GM03348 (cell line): ENCODE data around the gene RHOJ.
"Not testable (repeated sequence)": the region's sequence is repeated elsewhere in the genome, so short reads cannot be mapped to it uniquely, and the experiment has no call there.

Experiments used
- DNase-seq: peaks from one replicate; pipeline ENCODE4 v3.0.0; 2012; ENCODE audit warnings: low spot score

The RHOJ gene

DNA sequence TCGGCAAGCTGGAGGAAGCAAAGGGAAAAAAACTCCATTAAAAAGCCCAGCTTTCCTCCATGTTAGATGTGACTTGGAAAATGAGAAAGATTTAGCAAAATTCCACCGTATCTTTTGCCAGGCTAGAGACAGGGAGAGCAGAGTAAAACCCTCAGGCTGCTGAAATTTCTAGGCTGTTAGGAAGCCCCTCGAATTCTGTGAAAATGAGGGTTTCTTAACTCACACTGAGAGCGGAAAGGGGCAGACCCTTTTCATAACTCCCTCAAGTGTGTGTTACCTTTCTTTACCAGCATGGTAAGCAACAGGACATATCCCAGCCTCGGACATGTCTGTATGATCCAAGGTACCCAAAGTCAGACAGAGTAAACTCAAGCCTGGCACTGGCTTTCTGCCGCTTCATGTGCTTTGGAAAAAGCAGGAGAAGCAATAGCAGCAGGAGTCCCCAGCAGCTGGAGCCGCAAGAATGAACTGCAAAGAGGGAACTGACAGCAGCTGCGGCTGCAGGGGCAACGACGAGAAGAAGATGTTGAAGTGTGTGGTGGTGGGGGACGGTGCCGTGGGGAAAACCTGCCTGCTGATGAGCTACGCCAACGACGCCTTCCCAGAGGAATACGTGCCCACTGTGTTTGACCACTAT, at the start of gene RHOJ:
RHOJ (plus strand) TSS at position 37 of the 637 bp plus-strand sequence; CDS start at position 464, 427 bp downstream.
- peak; percentile 25 for DNase-seq

DNA sequence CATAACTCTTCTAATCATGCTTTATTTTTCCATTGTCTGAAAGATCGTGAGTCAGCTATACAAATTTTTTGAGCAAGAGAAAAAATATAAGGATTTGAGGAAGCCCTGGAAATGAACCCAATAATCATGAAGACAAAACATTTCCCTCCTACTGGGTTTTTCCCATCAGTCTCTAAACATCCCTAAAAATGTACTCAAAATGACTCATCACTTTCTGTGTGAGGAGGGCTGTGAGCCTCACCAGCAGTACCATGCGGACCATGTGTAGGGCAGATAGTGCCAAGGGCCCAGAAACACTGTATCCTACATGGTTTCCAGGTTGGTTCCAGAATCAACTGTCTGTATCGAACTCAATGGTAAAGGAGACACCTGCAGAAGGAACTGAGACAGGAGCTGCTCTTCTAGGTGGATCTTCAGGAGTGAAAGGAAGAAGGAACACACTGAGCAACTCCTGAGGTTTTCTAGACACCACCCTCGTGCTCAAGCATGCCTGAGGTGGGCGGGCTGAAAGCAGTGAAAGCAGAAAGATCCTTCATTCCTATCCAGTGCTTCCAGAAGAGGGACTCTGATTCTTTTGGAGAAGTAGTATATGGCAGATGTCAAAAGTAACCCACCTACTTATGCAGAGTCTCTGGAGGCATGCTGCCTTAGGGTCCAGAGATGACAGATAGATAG, 48.6 kb upstream of the RHOJ start:
- peak; percentile 34 for DNase-seq

DNA sequence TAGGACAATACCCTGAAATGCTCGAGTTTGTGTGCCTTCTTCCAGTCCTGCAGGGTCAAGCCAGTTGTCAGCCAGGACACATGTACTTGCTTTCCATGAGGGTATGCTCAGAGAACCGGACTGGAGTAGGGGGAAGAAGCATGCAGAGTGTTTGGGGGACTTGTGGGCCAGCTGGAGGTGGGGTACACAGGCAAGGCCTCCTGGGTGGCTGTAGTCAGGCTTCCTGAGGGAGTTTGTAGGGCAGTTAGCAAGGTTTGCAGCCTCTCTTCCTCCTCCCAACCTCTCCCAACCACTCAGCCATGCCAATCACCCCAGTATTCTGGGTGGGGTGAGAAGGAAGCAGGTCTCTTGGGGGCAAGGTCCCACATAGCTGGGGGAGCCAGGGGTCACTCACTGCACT, 47.0 kb upstream of the RHOJ start:
- DNase-seq, result no peak

- DNase-seq, result no peak
Observed at GRCh38 chr14:63163306-63163705, 40.9 kb upstream of the RHOJ start.

- peak; percentile 8 for DNase-seq
Observed at GRCh38 chr14:63164108-63164683, 40.0 kb upstream of the RHOJ start.

GRCh38 chr14:63165267-63165666, 39.0 kb upstream of the RHOJ start:
- DNase-seq, result not testable (repeated sequence)

- DNase-seq, result no peak
Observed at GRCh38 chr14:63167044-63167443, 37.2 kb upstream of the RHOJ start.

DNA sequence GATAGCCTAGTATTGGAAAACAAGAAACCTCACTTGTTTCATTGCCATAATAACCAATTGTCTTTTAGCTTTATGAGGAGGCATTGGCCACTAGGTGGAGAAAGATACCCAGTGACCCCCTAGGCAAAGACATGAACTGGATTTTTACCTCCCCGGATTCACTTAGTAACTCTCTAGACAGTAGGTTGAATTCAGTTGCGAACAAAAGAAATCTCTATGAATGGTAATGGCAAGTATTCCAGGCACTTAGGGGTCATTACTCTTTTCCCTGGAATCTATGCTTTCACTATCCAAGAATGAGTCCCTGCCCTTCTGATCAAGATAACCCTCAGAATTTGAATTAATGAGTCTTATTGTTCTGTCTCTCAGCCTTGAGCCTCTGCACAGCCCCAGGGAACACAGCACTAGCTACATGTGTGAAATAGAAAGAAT, 29.5 kb upstream of the RHOJ start:
- peak; percentile 79 for DNase-seq

DNA sequence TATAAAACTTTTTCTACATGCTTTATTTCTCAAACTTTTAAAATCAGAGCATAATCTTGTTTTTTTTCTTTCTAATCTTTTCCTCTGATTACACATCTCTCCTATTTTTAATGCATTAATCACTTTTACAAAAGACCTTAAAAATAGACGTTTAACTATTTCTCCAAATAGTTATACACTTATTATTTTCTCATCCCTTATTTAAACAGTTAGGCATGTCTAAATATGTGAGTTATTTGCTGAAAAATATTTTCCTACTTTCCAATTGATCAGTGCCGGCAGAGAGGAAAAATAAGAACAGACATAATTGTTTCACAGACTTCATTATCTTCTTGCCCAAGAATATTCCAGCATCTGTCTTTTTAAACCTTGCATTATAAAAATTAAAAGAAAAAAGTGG, 28.7 kb upstream of the RHOJ start:
- no peak for DNase-seq

DNA sequence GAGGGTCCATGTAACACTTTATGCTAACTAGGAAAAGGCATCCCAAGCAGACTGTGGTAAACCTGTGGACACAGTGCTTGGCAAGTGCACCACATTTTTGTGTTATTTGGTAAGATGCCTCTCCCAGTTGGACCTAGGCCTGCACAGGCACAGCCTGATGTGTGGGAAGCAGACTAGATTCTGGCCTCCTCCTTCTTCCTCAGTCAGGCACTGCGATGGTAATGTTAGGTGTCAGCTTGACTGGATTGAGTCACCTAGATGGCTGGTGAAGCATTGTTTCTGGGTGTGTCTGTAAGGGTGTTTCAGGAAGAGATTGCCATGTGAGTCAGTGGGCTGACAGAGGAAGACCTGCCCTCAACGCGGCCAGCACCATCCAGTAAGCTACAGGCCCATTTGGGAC, 25.3 kb upstream of the RHOJ start:
- DNase-seq, result peak; percentile 75

GRCh38 chr14:63179383-63179782, 24.9 kb upstream of the RHOJ start:
- DNase-seq, result no peak

- DNase-seq, result peak; percentile 41
Observed at GRCh38 chr14:63180011-63180410, 24.2 kb upstream of the RHOJ start.

DNA sequence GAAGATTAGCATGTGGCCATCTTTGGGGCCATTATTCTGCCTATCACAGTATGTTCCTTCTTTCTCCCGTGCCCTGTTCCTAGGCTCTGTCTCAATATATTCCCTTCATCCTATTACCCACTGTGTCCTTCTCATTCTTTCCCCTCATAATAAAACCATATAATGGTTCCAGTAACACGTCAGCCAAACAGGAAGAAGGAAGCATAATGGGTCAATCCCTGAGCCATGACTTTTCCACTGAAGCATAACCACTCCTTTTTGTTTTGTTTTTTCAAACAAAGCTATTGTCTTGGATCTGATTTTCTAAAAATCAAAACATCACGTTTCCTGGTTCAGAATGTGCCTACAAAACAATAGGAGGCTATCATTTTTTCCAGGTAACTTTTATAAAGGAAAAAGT, 21.3 kb upstream of the RHOJ start:
- no peak for DNase-seq

GRCh38 chr14:63186453-63186852, 17.8 kb upstream of the RHOJ start:
- peak; percentile 56 for DNase-seq

DNA sequence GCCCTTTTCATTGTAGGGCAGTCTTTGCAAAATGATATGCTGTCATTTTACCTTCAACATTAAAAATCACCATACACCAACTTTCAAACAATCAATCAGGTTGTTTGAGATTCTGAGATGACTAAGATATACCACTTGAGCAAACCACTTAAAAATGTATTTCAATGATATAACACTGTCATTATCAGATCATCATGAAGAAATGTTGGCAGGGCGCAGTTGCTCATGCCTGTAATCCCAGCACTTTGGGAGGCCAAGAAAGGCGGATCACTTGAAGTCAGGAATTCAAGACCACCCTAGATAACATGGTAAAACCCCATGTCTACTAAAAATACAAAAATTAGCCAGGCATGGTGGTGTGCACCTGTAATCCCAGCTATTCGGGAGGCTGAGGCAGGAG, 13.0 kb upstream of the RHOJ start:
- DNase-seq, result no peak

- no peak for DNase-seq
Observed at GRCh38 chr14:63192085-63192484, 12.2 kb upstream of the RHOJ start.

DNA sequence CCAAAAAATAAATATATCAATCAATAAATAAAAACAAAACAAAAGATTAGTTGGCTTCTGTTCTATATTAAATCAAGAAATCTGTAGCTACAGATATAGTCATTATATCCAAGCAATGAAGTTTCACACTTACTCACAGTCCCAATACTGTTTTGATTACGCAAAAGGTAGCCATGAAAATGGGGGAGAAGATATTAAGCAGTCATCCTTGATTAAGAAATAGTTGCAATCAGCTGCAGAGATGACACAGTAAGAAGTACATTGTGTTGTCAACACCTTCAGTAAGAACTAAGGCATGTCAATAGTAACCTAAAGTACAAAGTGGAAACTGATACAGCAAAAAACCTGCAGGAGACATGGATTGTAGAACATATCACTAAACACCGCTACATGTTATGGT, 11.0 kb upstream of the RHOJ start:
- DNase-seq, result no peak

DNA sequence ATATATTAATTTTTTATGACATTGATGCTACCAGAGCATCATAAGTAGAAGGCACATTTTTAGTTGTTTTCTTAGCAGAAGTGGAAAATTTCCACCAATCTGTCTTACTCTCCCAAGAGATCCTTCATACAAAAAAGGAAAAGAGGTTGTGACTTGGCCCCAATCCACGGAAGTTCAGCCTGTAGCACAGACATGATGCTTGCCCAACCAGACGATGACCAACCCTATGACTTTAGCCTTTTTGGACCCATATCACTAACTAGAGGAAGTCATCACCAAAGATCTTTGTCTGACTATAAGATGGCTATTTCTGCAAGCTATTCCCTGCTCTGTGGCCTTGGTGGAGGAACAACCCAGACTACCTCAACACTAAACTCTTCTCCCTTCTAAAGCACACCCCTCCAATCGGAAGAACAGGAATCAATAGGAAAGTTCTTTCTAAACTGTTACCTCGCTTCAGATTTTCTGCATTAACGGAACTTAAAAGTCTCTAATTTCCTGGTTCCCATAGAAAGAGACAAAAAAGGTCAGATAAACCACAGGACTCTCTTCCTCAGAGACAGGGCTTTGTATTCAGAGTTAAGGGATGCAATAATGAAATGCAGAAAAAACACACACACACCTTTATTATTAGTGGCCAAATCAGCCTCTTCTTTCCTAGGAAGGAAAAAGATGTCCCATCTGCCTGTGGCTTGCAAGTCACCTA, 4.1 kb upstream of the RHOJ start:
- DNase-seq, result no peak

- DNase-seq, result peak; percentile 6
Observed at GRCh38 chr14:63200767-63201166, 3.5 kb upstream of the RHOJ start.

DNA sequence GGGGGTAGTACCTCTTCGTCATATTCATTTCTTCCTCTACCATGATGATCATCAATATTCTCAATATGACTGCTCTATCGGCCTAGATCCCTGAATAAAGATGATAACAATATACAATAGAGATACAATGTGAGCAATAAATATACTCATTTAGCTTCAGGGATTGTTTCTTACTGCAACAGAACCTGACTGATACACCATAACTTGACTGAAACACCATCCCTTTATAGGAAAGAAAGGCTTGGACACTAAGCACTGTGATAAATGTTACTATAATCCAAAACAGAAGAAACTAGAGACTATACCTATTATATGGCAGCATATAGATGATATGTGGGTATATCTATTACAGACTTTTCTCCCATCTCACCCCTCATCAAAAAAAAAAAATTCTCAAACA, 1.2 kb upstream of the RHOJ start:
- no peak for DNase-seq

- DNase-seq, result peak; percentile 84
Observed at GRCh38 chr14:63203618-63204406, 431 bp upstream of the RHOJ start.

- peak; percentile 15 for DNase-seq
Observed at GRCh38 chr14:63205044-63205575, 867 bp downstream of the RHOJ start.
